Diencephalon (tissue), 1 donor: ENCODE measurements around the gene UCN3. TPM values are rescaled to one million over a fixed set of nuclear protein-coding genes. Genes with fewer than 3 reads are reported as not detected.

ENCODE experiments used
- total RNA-seq: library from RNA; depleted of rRNA; stranded (reverse); fragments of >200 nt; gene quantifications from one replicate; pipeline ENCODE4 v1.2.3, GENCODE V29; 2014

UCN3 gene, protein sequence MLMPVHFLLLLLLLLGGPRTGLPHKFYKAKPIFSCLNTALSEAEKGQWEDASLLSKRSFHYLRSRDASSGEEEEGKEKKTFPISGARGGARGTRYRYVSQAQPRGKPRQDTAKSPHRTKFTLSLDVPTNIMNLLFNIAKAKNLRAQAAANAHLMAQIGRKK
- total RNA-seq, result not detected

GRCh38 chr10:5364890-5365338, at the start of gene UCN3:
TSS of gene UCN3 (plus strand) at chr10:5364966. CDS start at chr10:5373721, 8,755 bp downstream.

DNA sequence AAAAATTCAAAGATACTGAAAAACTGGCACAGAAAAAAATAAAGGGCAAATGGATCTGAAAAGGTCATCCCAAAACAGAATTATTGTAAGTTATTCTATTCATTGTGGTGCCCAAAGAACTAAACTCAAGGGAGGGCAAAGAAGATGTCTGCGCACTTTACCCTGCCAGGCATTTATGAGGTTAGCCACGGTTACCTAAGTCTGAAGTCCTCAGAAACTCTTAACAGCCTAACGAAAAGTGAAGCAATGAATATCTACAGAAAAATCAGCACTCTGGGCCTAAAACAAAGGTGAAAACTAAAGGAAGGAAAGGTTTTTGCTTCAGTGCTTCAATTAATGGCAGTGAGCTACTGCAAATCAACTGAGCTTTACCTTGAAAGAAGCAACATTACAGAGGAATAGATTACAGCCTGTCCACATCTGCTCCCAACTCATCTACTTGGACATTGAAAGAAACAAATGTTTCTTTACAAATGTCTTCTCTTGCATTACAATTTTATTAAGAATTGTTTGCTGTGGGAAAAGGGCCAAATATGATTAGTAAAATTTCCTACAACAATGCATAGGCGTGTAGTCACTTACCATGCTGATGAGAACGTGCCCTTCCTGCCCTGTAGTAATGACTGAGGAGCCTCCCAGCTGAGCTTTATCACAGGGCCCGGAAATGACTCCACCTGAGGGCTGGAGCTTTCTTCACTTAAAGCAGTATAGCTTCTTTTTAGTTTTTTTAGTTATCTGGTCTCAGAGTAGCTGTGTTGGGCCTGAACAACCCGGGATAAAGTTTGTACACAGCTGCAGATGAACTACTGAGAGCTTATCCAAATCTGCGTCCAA, 39.7 kb downstream of the UCN3 start, which contains the start of gene TUBAL3:
Gene TUBAL3 (minus strand): TSS at position 621 of the 834 bp plus-strand sequence. CDS start 36 bp downstream, at position 585.

GRCh38 chr10:5412277-5412941, 47.6 kb downstream of the UCN3 start, which contains the start of gene NET1:
TSS of gene NET1 (plus strand) at chr10:5412557. CDS start at chr10:5412693, 136 bp downstream.

Other genes starting within 250 kb of the UCN3 start
- gene AKR1C8, start 179.8 kb upstream of the UCN3 start, total RNA-seq, result not detected
- not detected for gene AKR1C4, start 168.1 kb upstream of the UCN3 start, total RNA-seq
- gene TUBAL3, start 39.9 kb downstream of the UCN3 start, total RNA-seq, result not detected
- gene NET1, start 47.6 kb downstream of the UCN3 start, total RNA-seq, result 34.8 TPM
- not detected for gene CALML5, start 134.6 kb downstream of the UCN3 start, total RNA-seq
- gene CALML3, start 160.0 kb downstream of the UCN3 start, total RNA-seq, result 0.69 TPM